Prostate gland (tissue), 2 donors: Measurements from ENCODE around the gene ATP8B2.

Experiments
- POLR2AphosphoS5 ChIP-seq: sonication (generic); formaldehyde crosslinking; IDR thresholded peaks from one replicate; pipeline ENCODE4 v1.6.1; 2017; ENCODE audit warnings: antibody characterized with exemption
- TF ChIP-seq, protein P1 (sequence below), 4 experiments: fragments of 200-600 bp in 2 of 4; fragments of 450-650 bp in 2 of 4; sonication (generic) in 2 of 4; IDR thresholded peaks; 1 replicate in 3 of 4; 2 replicates in 1 of 4; pipeline ENCODE4 v1.5.1; 2016 to 2019; ENCODE audit warnings: antibody characterized with exemption in 4 of 4, mild to moderate bottlenecking in 2 of 4, moderate library complexity in 2 of 4

DNA sequence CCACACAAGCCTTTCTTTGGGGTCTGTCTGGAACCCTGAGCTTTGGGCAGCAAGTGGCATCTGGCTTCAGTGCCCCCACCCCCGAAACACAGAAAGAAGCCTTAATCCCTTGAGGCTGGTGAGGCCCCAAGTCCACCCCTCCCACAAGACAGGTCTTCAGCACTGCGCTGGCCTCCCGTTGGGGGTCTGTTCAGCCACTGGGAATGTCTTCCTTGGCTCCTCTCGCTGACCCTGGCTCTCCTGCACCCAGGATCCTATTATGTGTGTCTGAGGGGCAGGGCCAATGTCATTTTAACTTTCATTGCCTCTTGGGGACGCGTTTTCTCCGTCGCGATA is 26.9 kb downstream of the ATP8B2 start:
- TF ChIP-seq, protein P1, sequence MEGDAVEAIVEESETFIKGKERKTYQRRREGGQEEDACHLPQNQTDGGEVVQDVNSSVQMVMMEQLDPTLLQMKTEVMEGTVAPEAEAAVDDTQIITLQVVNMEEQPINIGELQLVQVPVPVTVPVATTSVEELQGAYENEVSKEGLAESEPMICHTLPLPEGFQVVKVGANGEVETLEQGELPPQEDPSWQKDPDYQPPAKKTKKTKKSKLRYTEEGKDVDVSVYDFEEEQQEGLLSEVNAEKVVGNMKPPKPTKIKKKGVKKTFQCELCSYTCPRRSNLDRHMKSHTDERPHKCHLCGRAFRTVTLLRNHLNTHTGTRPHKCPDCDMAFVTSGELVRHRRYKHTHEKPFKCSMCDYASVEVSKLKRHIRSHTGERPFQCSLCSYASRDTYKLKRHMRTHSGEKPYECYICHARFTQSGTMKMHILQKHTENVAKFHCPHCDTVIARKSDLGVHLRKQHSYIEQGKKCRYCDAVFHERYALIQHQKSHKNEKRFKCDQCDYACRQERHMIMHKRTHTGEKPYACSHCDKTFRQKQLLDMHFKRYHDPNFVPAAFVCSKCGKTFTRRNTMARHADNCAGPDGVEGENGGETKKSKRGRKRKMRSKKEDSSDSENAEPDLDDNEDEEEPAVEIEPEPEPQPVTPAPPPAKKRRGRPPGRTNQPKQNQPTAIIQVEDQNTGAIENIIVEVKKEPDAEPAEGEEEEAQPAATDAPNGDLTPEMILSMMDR (IDR thresholded peaks at IDR 0.05) = no peak
- no peak for TF ChIP-seq POLR2AphosphoS5
